NCI-H510A treated with DMSO at 0.1 percent for 48 hours (cell line): Measurements from ENCODE around the gene AGER.
"Not testable (repeated sequence)": the region's sequence is repeated elsewhere in the genome, so short reads cannot be mapped to it uniquely, and the experiment has no call there.

ENCODE experiments used
- DNase-seq: peaks from one replicate; lab custom pipeline; 2025; lab: John Stamatoyannopoulos, UW

AGER gene

DNA sequence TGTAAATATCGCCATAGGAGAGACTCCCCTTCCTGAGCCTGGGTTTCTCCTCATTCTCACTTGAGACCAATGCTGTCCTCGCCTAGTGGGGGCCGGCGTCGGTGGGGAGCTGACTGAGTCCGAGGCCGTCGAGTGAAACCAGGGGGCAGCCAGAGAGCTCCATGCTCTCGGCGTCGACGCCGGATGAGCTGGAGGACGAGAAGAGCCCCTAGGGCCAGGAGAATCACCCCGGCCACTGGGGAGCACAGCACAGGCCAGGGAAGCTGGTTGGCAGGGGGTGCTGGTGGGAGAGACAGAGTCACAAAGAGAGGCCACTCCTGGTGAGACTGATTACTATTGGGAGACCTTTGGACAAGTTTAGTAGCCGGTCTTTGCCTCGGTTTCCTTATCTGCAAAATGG is 14.8 kb upstream of the AGER start:
- DNase-seq = no peak

DNA sequence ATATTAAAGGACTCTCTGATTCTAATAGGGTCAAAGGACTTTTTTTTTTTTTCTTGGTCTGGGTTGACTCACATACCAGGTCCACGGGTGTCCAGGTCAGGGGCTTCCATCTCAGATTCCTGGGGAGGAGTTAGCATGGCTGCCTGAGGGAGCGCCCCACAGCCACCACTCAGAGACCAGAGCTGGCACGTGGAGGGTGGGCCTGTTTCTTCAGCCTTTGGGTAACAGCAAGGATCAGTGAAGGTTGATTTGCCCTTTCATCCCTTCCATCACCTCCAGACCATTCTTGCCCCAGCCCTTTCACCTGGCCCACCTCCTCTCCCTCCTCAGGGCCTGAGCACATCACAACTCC is 14.3 kb upstream of the AGER start:
- DNase-seq = no peak

DNA sequence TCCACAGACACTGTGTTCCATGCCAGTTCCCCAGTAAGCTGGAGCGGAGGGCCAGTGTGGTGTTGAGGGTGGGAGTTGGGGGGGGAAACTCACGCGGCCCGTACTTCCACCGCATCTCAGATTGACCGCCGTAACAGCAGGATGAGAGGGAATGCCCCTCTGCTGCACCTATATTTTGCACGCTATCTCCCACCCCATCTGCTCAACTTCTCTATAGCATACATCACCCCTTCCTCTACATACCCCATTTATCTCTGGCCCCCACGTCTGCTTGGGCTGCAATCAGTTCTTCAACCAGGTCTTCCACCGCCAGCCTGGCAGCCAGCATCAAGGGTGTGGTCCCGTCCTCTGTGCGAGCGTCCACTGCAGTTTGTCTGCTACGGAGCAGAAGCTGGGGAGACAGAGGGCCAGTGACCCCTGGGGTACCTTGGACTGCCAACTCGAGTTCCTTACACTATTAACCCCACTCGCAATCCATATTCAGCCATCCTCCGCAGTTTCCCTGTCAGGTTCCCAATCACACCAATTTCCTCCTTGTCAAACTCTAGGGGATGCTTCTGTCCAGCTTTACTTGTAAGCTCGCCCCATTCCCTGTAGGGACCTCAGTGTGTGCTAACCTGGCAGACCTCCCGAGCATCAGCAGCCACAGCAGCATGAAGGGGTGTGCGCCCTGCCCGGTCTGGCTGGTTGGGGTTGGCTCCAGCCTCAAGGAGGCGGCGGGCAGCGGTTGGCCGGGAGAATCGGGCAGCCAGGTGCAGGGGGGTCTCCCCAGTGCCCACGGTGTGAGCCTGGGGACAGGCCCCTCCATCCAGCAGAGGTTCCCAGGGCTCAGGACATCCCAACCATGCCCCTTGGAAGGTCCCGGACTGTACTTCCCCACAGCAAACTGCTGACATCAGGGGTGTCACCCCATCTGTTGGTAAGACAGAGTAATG is 12.9 kb upstream of the AGER start:
- no peak for DNase-seq

DNA sequence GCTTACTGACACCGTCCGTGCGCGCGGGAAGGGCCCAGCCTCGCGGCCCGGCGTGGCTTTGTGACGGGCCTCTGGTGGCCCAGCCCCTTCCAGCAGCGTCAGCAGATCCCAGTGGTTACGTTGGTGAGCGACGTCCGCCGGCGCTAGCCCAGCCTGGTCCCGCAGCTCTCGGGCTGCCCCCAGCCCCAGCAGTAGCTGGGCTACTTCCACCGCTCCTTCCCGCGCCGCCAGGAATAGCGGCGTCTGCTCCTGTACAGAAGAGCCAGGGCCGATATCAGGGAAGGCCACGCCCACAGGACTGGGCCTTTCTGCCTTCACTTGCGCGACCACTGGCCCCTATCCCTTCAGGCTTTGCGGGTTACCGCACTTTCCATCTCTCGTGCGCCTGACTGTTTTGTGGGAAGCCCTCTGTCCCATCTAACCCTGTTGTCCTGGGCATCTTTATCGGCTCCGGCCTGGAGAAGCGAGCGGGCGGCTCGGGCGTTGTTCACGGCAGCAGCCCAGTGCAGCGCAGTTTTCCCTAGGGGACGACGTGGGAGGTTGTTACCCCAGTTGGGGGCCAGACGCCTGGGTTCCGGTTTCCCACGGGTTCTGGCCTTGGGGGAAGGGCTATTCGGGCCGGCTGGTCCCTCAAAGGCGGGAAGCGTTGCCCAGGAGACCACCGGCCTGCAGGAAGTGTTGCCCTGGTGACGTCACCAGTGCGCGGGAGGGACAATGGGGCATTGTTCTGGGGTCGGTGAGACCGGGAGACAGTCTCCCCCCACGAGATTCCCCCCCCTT is 12.0 kb upstream of the AGER start:
- peak; percentile 80 for DNase-seq

DNA sequence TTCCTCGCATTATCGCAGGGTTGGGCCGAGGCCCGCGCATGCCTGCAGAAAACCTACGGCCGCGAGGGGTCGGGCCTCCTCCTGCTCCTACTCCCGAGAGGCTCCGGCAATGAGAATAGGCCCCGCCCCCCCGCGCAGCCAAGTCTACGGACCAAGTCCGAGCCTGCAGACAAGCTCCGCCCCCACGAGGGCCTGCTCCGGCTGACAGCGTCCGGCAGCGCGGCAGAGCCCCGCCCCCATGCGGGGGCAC is 11.5 kb upstream of the AGER start:
- DNase-seq = peak; percentile 99

DNA sequence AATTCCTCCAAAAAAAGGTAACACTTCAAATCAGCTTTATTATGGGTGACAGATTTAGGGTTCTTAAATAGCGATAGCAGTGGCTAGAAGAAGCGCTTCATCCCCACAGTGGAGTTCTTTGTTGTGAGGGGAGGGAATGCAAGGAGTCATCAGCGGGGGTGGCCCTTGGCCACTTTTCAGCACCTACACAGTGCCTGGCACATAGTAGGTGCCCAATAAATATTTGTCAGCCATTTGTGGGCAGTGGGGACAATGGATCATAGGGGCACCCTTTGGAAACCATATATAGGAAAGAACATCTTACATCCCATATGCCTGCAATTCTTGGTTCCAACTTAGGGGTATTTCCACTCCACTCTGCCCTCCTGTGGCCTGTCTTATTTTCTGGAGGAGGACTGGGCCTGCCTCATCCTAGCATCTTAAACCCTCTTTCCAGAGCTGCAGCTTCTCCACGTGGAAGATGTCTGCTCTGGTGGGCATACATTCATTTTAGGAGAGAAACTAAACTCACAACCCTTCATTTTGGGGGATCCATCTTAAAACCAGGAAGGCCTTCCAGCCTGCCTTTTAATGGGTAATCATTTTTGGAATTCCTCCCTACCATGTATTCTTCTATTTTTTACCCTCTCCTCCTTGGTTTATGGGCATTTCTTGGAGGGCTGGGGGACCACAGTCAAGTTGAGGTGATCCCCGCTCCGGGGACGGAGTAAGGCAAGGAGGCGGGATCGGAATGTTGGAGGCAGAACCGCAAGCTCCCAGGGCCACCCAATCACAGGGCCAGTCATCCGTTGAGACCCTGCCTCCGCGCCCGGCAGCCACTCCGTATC is 11.0 kb upstream of the AGER start:
- peak; percentile 34 for DNase-seq

DNA sequence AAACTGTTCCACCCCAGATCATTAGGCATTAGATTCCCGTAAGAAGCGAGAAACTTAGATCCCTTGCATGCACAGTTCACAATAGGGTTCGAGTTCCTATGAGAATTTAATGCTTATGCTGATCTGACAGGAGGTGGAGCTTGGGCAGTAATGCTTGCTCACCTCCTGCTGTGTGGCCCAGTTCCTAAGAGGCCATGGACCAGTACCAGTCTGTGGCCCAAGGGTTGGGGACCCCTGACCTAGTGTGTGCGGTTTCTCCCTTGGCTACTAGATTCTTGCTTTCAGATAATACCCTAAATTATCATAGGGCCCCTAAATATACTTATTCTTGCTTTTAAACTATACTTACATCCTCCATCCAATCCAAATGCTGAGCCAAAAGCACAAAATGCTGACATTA is 10.3 kb upstream of the AGER start:
- DNase-seq = no peak

DNA sequence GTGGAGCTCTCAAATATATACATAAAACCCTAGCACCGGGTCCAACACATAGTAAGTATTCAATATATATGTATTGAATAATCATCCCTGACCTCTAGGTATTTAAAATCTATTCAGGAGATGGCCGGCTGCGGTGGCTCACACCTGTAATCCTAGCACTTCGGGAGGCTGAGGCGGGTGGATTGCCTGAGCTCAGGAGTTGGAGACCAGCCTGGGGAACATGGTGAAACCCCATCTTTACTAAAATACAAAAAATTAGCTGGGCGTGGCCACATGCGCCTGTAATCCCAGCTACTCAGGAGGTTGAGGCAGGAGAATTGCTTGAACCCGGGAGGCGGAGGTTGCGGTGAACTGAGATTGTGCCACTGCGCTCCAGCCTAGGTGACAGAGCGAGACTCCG is 9.0 kb upstream of the AGER start:
- not testable (repeated sequence) for DNase-seq

DNA sequence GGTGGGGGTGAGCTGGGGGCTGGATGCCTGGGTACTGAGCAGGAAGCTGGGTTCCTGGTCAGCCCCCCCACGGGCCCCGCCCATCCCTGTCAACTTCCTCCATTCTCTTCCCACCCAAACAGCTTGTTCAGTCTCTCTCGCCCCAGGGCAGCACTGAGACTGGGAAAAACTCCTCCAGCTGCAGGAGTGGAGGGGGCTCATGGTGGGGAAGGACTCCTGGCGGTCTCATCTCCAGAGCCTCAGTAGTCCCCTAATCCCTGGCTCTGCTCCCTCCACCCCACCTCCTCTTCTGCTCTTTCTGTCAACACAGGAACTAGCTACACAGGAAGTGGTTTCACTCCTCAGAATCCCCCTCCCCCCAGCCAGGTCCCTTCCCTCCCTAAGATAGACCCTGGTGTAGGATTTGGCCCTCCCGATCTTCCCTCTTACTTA is 8.6 kb upstream of the AGER start, which contains the start of gene GPSM3:
Gene GPSM3 (minus strand): TSS at position 36 of the 432 bp plus-strand sequence. CDS start 130 bp downstream, outside the sequence.
- peak; percentile 53 for DNase-seq

DNA sequence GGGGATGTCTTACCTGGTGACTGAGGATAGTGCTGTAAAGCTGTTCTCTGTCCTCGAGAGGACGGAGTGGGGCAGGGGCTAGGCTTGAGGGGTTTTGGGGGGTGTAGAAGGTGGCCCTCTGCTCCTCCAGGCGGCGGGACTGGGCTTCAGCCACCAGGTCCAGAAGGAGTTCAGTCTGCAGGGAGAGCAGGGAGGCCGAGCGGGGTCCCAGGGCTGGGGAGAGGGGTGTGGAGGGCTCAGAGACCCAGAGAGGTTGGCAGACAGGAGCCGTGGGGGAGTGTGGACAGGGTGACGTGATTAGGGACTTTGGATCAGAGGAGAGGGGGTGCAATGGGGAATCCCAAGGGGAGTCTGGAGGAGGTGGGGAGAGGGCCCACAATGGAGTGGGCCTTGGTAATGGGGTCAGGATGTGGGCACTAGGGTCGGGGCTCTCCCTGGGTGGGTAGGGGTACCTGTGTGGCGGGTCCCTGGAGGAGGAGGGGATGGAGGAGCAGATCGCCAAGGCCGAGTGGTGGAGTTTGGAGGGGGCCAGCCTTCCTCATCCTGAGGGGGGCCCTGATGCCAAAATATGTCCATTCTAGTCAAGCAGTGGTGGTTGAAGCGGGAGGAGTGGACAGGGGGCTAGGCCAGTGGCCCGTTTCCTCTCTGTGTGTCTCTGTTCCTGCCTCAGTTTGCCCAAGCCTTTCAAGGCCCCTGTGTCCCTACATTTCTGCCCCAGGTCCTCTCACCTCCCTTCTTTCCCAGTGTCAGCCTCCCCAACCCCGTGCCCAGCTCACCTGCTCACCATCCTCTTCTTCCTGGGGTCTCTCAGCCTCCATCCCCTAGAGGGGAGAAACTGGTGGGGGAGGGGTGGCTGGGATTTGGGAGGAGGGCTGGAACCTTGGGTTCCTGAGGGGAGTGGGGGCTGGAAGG is 7.9 kb upstream of the AGER start:
- DNase-seq = no peak

DNA sequence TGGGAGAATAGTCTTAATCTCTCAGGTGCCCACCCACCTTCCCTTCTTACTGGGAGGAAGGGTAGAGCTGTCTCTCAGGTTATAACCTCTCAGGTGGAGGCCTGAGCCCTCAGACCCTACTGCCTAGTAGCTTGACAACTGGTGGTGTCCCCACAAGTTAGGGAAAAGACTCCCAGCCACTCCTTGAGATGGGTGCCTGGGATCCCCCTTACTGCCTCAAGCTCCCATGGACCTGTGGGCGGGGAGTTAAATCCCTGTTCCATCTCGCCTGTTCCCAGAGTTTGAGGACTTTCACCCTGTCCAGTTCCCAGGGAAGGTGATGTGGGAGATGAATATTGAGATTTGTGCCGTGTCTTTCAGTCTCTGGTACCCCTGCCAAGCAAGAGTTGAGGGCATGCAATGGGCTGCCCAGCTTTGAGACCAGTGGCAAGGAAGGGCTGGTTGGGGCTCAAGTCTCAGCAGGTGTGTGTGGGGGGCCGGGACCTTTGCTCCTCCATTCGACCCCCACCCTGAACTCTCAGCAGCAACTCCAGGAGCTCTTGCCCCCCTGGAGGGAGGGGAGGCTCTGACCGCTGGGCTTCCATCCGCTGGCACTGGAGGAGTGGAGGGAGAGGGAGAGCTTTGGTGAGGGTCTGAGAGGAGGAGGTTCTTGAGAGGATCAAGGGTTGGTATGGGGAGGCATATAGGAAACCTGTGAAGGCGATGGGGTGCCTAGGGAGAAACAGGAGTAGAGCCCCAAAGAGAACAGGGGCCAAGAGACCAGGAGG is 7.0 kb upstream of the AGER start:
- DNase-seq = no peak

DNA sequence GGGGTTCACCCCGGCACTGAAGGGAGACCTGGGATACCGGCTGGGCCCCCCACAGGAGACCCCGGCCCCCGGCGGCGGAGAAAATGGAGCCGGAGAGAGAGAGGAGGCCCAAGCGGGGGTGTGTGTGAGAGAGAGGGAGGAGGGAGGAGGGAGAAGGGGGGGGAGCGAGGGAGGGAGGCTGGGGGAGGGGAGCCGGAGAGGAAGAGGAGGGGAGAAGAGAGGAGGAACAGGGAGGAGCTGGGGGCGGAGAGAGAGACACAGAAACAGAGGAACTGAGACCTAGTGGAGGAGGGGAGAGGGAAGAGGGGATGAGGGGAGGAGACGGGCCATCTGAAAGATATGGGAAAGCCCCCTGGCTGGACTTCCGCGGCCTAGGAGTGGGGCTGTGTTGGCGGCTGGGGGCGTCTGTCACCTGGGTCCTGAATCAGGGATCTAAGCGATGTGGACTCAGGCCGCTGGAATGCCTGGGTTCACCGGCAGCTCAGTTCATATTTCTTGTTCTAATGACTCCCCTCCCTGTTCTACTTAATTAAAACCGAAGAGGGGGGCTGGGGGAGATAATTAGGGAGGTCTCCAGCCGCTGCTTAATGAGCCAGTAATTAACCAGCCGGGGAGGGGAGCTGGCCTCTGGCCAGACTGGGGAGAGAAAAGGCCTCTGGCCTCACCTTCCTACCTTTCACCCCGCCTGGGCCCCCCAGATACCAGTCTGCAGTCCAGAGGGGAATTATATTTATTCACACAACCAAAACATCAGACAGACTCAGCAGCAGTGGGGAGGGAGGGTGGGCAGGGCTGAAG is 6.2 kb upstream of the AGER start, which contains the start of gene PBX2:
Gene PBX2 (minus strand): TSS at position 149 of the 798 bp plus-strand sequence. CDS start 287 bp downstream, outside the sequence.
- peak; percentile 90 for DNase-seq

DNA sequence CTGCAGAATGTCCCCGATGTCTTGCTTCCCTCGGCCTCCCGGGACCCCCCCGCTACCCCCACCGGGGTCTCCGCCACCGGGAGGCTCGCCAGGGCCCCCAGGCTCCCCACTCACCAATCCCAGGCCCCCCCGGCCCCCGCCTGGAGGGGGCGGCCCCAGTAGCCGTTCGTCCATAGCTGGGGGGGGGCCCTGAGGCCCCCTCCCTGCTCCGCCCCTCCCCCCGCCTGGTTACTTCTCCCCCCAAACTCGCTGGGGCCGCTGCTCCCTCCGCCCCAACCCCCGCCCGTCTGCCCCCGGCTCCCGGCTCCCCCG is 5.6 kb upstream of the AGER start:
- DNase-seq = no peak

DNA sequence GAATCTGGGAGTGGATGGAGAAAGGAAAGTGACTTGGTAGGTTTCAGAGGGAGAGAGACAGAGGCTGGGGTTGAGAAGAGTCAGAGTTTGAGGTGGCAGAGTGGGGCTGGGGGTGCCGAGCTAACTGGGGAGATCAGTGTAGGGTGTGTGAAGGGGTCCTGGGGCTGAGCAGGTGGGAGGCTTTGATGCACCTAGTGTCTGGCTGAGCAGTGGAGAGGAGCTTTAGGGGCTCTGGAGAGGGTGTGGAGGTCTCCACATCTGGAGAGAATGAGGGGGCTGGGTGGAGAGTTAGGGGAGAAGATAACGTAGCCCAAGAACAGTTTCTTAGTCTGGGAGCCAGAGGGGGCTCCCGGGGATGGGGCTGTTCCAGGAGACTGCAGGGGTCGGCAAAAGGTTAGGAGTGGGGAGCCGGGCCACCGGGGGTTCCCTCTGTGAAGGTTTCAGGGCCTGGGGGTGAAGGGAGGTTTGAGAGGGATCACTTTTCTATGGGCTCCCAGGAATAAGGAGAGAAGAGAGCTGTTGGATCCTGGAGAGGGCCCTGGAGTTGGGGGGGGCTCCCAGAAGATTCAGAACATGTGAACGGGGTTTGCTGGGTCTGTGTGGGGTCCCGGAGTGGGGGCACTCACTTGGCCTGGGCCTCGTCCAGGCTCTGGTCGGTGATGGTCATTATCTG is 5.2 kb upstream of the AGER start:
- DNase-seq = no peak

DNA sequence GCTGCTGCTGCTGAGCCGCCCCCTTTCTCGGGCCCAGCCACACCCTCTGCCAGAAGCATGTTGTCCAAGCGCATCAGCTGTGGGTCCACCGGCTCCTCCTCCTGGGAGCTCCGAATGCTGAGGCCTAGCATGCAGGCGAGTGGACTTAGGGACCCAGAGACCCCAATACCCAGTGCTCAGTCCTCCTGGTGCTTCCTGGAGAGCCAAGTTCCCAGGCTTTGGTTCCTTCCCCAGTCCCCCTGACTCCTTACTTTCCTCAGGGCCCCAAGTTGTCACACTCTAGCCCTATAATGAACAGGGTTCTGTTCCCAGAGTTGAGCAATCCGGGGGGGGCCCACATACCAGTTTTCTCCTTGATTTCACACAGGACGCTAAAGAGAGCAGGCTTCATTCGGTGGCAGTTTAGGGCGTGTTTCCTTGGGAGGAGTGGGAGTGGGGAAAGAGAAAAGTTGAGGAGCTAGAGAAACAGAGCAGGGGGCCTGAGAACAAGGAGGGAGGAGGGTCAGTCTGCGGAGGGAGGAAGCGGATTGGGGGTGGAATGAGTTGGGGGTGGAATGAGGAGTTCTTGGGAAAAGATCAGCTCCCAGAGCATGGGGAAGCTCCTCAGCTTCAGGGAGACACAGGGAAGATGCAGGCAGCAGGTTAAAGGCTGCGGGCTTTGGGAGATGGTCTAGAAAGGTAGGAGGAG is 4.5 kb upstream of the AGER start:
- no peak for DNase-seq

DNA sequence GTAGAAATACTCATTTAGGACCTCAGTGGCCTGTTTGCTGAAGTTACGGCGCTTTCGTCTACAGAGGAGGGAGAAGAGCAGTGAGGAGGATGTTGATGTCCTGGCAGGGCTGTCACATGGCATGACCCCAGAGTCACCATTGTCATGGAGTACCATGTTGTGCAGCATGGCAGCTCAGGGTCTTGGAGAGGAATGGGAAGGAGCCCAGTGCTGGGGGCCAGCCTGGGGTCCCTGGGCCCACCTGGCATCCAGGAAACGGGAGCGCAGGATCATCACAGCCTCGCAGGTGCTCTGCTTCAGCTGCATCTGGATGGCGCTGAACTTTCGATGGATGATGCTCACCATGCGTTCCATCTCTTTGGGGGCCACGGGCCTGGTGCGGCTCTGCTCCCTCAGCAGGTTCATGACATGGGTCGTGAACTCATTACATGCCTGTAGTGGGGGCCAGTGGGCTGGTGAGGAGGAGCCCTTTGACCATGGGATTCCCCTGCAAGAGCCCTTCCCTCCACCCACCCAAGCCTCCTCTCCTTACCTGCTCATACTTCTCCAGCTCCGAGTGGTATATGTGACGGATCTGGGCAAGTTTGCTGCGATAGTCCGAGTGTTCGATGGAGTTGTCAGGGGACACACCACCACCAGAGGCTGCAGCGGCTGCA is 3.8 kb upstream of the AGER start:
- DNase-seq = not testable (repeated sequence)

DNA sequence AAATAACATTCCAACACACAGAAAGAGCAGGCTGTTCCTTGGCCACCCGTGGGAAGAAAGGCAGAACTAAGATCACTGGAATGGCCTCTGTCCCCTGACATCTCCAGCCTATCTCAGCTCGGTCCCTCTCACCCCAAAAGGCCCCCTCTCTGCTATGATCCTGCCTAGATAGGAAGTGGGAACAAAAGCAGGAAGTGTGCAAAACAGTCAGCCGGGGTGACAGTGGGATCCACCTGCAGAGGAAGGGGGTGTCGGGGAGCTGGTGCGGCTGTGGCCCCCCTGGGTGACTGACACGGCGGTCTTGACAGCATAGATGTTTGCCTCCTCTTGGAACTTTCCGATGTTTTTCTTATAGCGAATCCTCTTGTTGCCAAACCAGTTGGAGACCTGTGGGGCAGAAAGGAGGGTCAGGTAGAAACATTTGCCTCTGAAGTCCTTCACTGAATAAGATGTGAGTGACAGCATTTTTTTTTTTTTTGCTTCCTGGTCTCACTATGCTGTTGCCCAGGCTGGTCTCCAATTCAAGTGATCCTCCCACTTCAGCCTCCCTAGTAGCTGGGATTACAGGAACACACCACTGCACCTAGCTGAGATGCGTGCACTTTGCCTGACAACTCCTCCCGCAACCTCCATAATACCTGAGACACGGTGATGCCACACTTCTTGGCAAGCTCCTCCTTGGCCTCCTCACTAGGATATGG is 3.1 kb upstream of the AGER start:
- no peak for DNase-seq
